HG03432 (cell line): ENCODE results near the gene RTKN.
"Not testable (repeated sequence)": the region's sequence is repeated elsewhere in the genome, so short reads cannot be mapped to it uniquely, and the experiment has no call there.

Source experiments
- ATAC-seq: cut with Tn5 transposase; IDR thresholded peaks from one replicate; pipeline ENCODE4 v1.9.1; 2021; ENCODE audit warnings: mild to moderate bottlenecking, moderate library complexity; ENCODE audit not compliant: unreplicated experiment

Gene RTKN

GRCh38 chr2:74441690-74442482, at the start of gene RTKN:
RTKN (minus strand) TSS chr2:74441937; CDS start chr2:74441816, 121 bp downstream.
- ATAC-seq = peak; percentile 29

- no peak for ATAC-seq
These were observed 48.2 kb upstream of the RTKN start for GRCh38 chr2:74489906-74490305.

GRCh38 chr2:74488643-74489481, 47.1 kb upstream of the RTKN start:
- no peak for ATAC-seq

- ATAC-seq = no peak
These were observed 44.4 kb upstream of the RTKN start for GRCh38 chr2:74486141-74486540.

GRCh38 chr2:74483675-74484164, 42.0 kb upstream of the RTKN start:
- ATAC-seq = not testable (repeated sequence)

GRCh38 chr2:74482801-74483674, 41.3 kb upstream of the RTKN start, which contains the start of the genes CCDC142 and TTC31:
CCDC142 (minus strand) TSS chr2:74482998; CDS start chr2:74482837, 161 bp downstream.
TTC31 (plus strand) TSS chr2:74483081; CDS start chr2:74483096, 15 bp downstream.
- peak; percentile 93 for ATAC-seq

GRCh38 chr2:74481961-74482800, 40.4 kb upstream of the RTKN start:
- ATAC-seq = peak; percentile 42

- no peak for ATAC-seq
These were observed 39.7 kb upstream of the RTKN start for GRCh38 chr2:74481431-74481830.

GRCh38 chr2:74474899-74475298, 33.2 kb upstream of the RTKN start:
- no peak for ATAC-seq

- no peak for ATAC-seq
These were observed 32.7 kb upstream of the RTKN start for GRCh38 chr2:74474481-74474880.

GRCh38 chr2:74472945-74473258, 31.2 kb upstream of the RTKN start:
- ATAC-seq = peak; percentile 7

GRCh38 chr2:74472086-74472944, 30.6 kb upstream of the RTKN start, which contains the start of gene MRPL53:
MRPL53 (minus strand) TSS chr2:74472680; CDS start chr2:74472660, 20 bp downstream.
- ATAC-seq = peak; percentile 89

GRCh38 chr2:74471332-74472065, 29.8 kb upstream of the RTKN start:
- ATAC-seq = no peak

- not testable (repeated sequence) for ATAC-seq
These were observed 29.0 kb upstream of the RTKN start for GRCh38 chr2:74470742-74471141.

- peak; percentile 1 for ATAC-seq
These were observed 22.7 kb upstream of the RTKN start for GRCh38 chr2:74464406-74464805.

- no peak for ATAC-seq
These were observed 21.0 kb upstream of the RTKN start for GRCh38 chr2:74462786-74463105.

GRCh38 chr2:74462054-74462785, 20.5 kb upstream of the RTKN start:
- ATAC-seq = no peak
